CD14-positive monocyte (primary cell): ENCODE results near the gene LYL1. TPM values are rescaled to one million over a fixed set of nuclear protein-coding genes. Genes with fewer than 3 reads are reported as not detected.
A peak's percentile ranks its signal among the peaks of the same experiment; 100 is the strongest.

Source experiments
- DNase-seq, 3 donors: peaks; one replicate each; pipeline ENCODE4 v3.0.0-alpha.2; 2011 to 2022
- H2AFZ ChIP-seq: 2 replicates; pipeline ENCODE4 v1.6.0; 2012; ENCODE audit warnings: mild to moderate bottlenecking, low read depth, low read length, inconsistent platforms; ENCODE audit not compliant: insufficient read depth, poor library complexity, severe bottlenecking
- H3K27ac ChIP-seq, 2 donors: 1 replicate in 1 of 2; 2 replicates in 1 of 2; pipeline ENCODE4 v1.5.1; 2012 to 2013; ENCODE audit warnings: low read length in 2 of 2, control low read depth in 1 of 2, inconsistent platforms in 1 of 2, low read depth in 1 of 2, mild to moderate bottlenecking in 1 of 2
- H3K27me3 ChIP-seq, 2 donors: one replicate each; pipeline versions ENCODE4 v1.6.0 to v1.6.1; 2011 to 2013; ENCODE audit warnings: low read length in 2 of 2; ENCODE audit not compliant: control insufficient read depth in 2 of 2, insufficient read depth in 2 of 2
- H3K36me3 ChIP-seq, 2 donors: replicated peaks in 1 of 2; 1 replicate in 1 of 2; 2 replicates in 1 of 2; pipeline versions ENCODE4 v1.5.1 to v1.6.1; 2012 to 2013; ENCODE audit warnings: low read length in 2 of 2, control low read depth in 1 of 2, inconsistent platforms in 1 of 2, mild to moderate bottlenecking in 1 of 2; ENCODE audit not compliant: insufficient read depth in 2 of 2, control insufficient read depth in 1 of 2
- H3K4me1 ChIP-seq, 2 donors: 1 replicate in 1 of 2; 2 replicates in 1 of 2; pipeline versions ENCODE4 v1.5.1 to v1.6.1; 2012 to 2013; ENCODE audit warnings: low read length in 2 of 2, control low read depth in 1 of 2, inconsistent platforms in 1 of 2, mild to moderate bottlenecking in 1 of 2, moderate library complexity in 1 of 2; ENCODE audit not compliant: insufficient read depth in 2 of 2, control insufficient read depth in 1 of 2
- H3K4me2 ChIP-seq: replicated peaks from 2 replicates; pipeline ENCODE3; 2012; ENCODE audit warnings: low read length, moderate library complexity, mild to moderate bottlenecking; ENCODE audit not compliant: poor library complexity, severe bottlenecking; ENCODE audit errors: extremely low read depth
- H3K4me3 ChIP-seq, 3 experiments: fragments of 200-600 bp in 1 of 3; sonication (generic) in 1 of 3; replicated peaks in 1 of 3; 1 replicate in 2 of 3; 2 replicates in 1 of 3; pipeline ENCODE4 v1.5.1; 2011 to 2013; ENCODE audit warnings: low read length in 3 of 3, mild to moderate bottlenecking in 3 of 3, control low read depth in 2 of 3, low read depth in 2 of 3, inconsistent platforms in 1 of 3, moderate library complexity in 1 of 3
- H3K79me2 ChIP-seq: 2 replicates; pipeline ENCODE4 v1.6.0; 2012; ENCODE audit warnings: mild to moderate bottlenecking, control low read depth, inconsistent platforms, low read length, moderate library complexity; ENCODE audit not compliant: insufficient read depth
- H3K9ac ChIP-seq: 2 replicates; pipeline ENCODE4 v1.6.0; 2017; ENCODE audit warnings: low read length, mild to moderate bottlenecking; ENCODE audit not compliant: insufficient read depth, poor library complexity, severe bottlenecking
- H3K9me3 ChIP-seq, 2 donors: replicated peaks in 1 of 2; 1 replicate in 1 of 2; 2 replicates in 1 of 2; pipeline versions ENCODE4 v1.5.1 to v1.6.1; 2012 to 2013; ENCODE audit warnings: low read length in 2 of 2, control low read depth in 1 of 2; ENCODE audit not compliant: control insufficient read depth in 1 of 2, insufficient read depth in 1 of 2
- H4K20me1 ChIP-seq: 2 replicates; pipeline ENCODE4 v1.6.0; 2012; ENCODE audit warnings: mild to moderate bottlenecking, low read length, control low read depth, moderate library complexity; ENCODE audit not compliant: insufficient read depth
- H3K27ac Mint-ChIP-seq, 7 donors: one replicate each; pipeline ENCODE4 v1.8.0; 2020; ENCODE audit warnings: mild to moderate bottlenecking in 7 of 7, mixed read lengths in 7 of 7, moderate library complexity in 6 of 7, inconsistent platforms in 2 of 7
- H3K27me3 Mint-ChIP-seq, 3 donors: one replicate each; pipeline ENCODE4 v1.8.0; 2021 to 2022; ENCODE audit warnings: low read depth in 3 of 3, mild to moderate bottlenecking in 3 of 3, mixed read lengths in 3 of 3, moderate library complexity in 3 of 3, inconsistent platforms in 1 of 3
- H3K36me3 Mint-ChIP-seq, 2 donors: one replicate each; pipeline ENCODE4 v1.8.0; 2020; ENCODE audit warnings: mixed read lengths in 2 of 2, inconsistent platforms in 1 of 2, mild to moderate bottlenecking in 1 of 2
- H3K4me1 Mint-ChIP-seq: one replicate; pipeline ENCODE4 v1.8.0; 2020; ENCODE audit warnings: mild to moderate bottlenecking, mixed read lengths
- H3K4me3 Mint-ChIP-seq, 2 donors: one replicate each; pipeline ENCODE4 v1.8.0; 2020; ENCODE audit warnings: mild to moderate bottlenecking in 2 of 2, mixed read lengths in 2 of 2, moderate library complexity in 1 of 2
- H3K9me3 Mint-ChIP-seq, 7 donors: one replicate each; pipeline ENCODE4 v1.8.0; 2020 to 2022; ENCODE audit warnings: mixed read lengths in 7 of 7, mild to moderate bottlenecking in 6 of 7, moderate library complexity in 6 of 7, inconsistent platforms in 2 of 7
- WGBS: methylation state at CpG from one replicate; pipeline ENCODE4 v1.1.5; 2013; ENCODE audit warnings: missing lambda C conversion rate; ENCODE audit not compliant: insufficient coverage; 5-methylcytosine and 5-hydroxymethylcytosine counted together
- intact Hi-C, 2 donors: fragments of 100-400 bp; cut with micrococcal nuclease; formaldehyde crosslinking; loops; one replicate each; pipeline versions ENCODE4 v1.15.0 to v1.15.1; 2023
- polyA plus RNA-seq, 3 donors: library from polyadenylated mRNA; depleted of rRNA in 1 of 3; unstranded in 2 of 3; stranded (reverse) in 1 of 3; fragments of 300-500 nt in 2 of 3; fragments of >200 nt in 1 of 3; fragmentation: Illumina TruSeq in 2 of 3; gene quantifications; 1 replicate in 2 of 3; 2 replicates in 1 of 3; pipeline ENCODE4 v1.2.3, GENCODE V29; 2012 to 2021
- TF ChIP-seq, protein P1 (sequence below): fragments of 200-600 bp; IDR thresholded peaks from one replicate; pipeline ENCODE4 v1.8.0; 2022; ENCODE audit warnings: antibody characterized with exemption, mild to moderate bottlenecking

Gene LYL1
- polyA plus RNA-seq, 3 donors: 35.7 to 51.1 (median 37.1) TPM

- intact Hi-C loops: loop anchor here in 1 of 2 donors (10.0 kb wide), 1 partner anchor 304 kb away; the partner anchor contains the start of gene JUNB
- peaks cover 0 to 1% (median 1%) of the 10 kb centered on the region in 3 donors for H3K27me3 Mint-ChIP-seq
- no peaks in the 10 kb centered on the region for H3K9me3 Mint-ChIP-seq
- WGBS: under 1% methylated on average over 29 of the region's 58 CpGs
- H3K4me1 Mint-ChIP-seq: peaks cover 54% of the 10 kb centered on the region
- TF ChIP-seq, protein P1, sequence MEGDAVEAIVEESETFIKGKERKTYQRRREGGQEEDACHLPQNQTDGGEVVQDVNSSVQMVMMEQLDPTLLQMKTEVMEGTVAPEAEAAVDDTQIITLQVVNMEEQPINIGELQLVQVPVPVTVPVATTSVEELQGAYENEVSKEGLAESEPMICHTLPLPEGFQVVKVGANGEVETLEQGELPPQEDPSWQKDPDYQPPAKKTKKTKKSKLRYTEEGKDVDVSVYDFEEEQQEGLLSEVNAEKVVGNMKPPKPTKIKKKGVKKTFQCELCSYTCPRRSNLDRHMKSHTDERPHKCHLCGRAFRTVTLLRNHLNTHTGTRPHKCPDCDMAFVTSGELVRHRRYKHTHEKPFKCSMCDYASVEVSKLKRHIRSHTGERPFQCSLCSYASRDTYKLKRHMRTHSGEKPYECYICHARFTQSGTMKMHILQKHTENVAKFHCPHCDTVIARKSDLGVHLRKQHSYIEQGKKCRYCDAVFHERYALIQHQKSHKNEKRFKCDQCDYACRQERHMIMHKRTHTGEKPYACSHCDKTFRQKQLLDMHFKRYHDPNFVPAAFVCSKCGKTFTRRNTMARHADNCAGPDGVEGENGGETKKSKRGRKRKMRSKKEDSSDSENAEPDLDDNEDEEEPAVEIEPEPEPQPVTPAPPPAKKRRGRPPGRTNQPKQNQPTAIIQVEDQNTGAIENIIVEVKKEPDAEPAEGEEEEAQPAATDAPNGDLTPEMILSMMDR: no peak
- peak overlapping the region; percentile 86 for H3K9ac ChIP-seq
- H3K4me1 ChIP-seq: peaks cover 67 to 88% of the 10 kb centered on the region in 2 donors
- no peaks in the 10 kb centered on the region for H3K27me3 ChIP-seq
- H3K79me2 ChIP-seq: peaks cover 63% of the 10 kb centered on the region
- peak; percentile 58 to 63 (median 60) for DNase-seq
- peak overlapping the region; percentile 61 to 84 (median 78) for H3K4me3 ChIP-seq
- peaks cover 27% of the 10 kb centered on the region for H4K20me1 ChIP-seq
- peaks cover 3 to 11% of the 10 kb centered on the region in 2 donors for H3K36me3 ChIP-seq
- peak overlapping the region; percentile 90 to 98 for H3K27ac ChIP-seq
- peaks cover 7 to 9% of the 10 kb centered on the region in 2 donors for H3K36me3 Mint-ChIP-seq
- peak overlapping the region; percentile 87 to 95 for H3K4me3 Mint-ChIP-seq
- peak overlapping the region; percentile 93 to 97 (median 95) for H3K27ac Mint-ChIP-seq
- H2AFZ ChIP-seq: peak overlapping the region; percentile 61
- peak overlapping the region; percentile 100 for H3K4me2 ChIP-seq
- H3K9me3 ChIP-seq: no peaks in the 10 kb centered on the region
These were observed 4.2 kb downstream of the LYL1 start for GRCh38 chr19:13098277-13099072.

GRCh38 chr19:13097463-13098258 lies 5.0 kb downstream of the LYL1 start:
- Histone ChIP-seq H4K20me1 (peaks cover 27% of the 10 kb centered on the region), H3K36me3 (peaks cover 3 to 11% of the 10 kb centered on the region in 2 donors), H3K27me3 (no peaks in the 10 kb centered on the region), H3K9ac (peak overlapping the region; percentile 86), H3K4me3 (peak overlapping the region; percentile 61 to 84 (median 78)), H2AFZ (no peak overlapping the region), H3K27ac (peak overlapping the region; percentile 90 to 98), H3K79me2 (peaks cover 61% of the 10 kb centered on the region), H3K4me2 (peak overlapping the region; percentile 100), H3K4me1 (peaks cover 62 to 80% of the 10 kb centered on the region in 2 donors), H3K9me3 (no peaks in the 10 kb centered on the region)
- H3K36me3 Mint-ChIP-seq: peaks cover 7 to 9% of the 10 kb centered on the region in 2 donors
- intact Hi-C loops: loop anchor here in 1 of 2 donors (10.0 kb wide), 1 partner anchor 303 kb away; the partner anchor contains the start of gene JUNB
- WGBS: 0% methylated on average over 26 of the region's 69 CpGs
- peaks cover 0 to 1% (median 1%) of the 10 kb centered on the region in 3 donors for H3K27me3 Mint-ChIP-seq
- H3K27ac Mint-ChIP-seq: peak overlapping the region; percentile 87 to 98 (median 94)
- H3K4me1 Mint-ChIP-seq: peaks cover 49% of the 10 kb centered on the region
- no peaks in the 10 kb centered on the region for H3K9me3 Mint-ChIP-seq
- H3K4me3 Mint-ChIP-seq: peak overlapping the region; percentile 87 to 95
- DNase-seq: peak in 2 of 3 donors; percentile 53 to 71
- TF ChIP-seq, protein P1: no peak
